Duodenal mucosa (tissue), 2 donors: Measurements from ENCODE around the gene TRIM71.

Experiments
- H3K27ac ChIP-seq: one replicate; pipeline ENCODE4 v1.7.0; 2013; ENCODE audit warnings: low read depth, low read length
- H3K27me3 ChIP-seq, 2 donors: one replicate each; pipeline ENCODE4 v1.7.0; 2013; ENCODE audit warnings: low read length in 2 of 2, control low read depth in 1 of 2; ENCODE audit not compliant: insufficient read depth in 2 of 2, control insufficient read depth in 1 of 2
- H3K36me3 ChIP-seq, 2 donors: one replicate each; pipeline ENCODE4 v1.7.0; 2013; ENCODE audit warnings: low read length in 2 of 2, control low read depth in 1 of 2; ENCODE audit not compliant: insufficient read depth in 2 of 2, control insufficient read depth in 1 of 2
- H3K4me1 ChIP-seq, 2 donors: one replicate each; pipeline ENCODE4 v1.7.0; 2013; ENCODE audit warnings: low read length in 2 of 2, control low read depth in 1 of 2; ENCODE audit not compliant: insufficient read depth in 2 of 2, control insufficient read depth in 1 of 2
- H3K4me3 ChIP-seq, 2 donors: one replicate each; pipeline ENCODE4 v1.7.0; 2013; ENCODE audit warnings: low read length in 2 of 2, low read depth in 1 of 2
- H3K9ac ChIP-seq, 2 donors: one replicate each; pipeline ENCODE4 v1.7.0; 2013; ENCODE audit warnings: low read length in 2 of 2, low read depth in 1 of 2
- H3K9me3 ChIP-seq, 2 donors: one replicate each; pipeline ENCODE4 v1.7.0; 2013; ENCODE audit warnings: low read length in 2 of 2, control low read depth in 1 of 2; ENCODE audit not compliant: control insufficient read depth in 1 of 2

The TRIM71 gene

GRCh38 chr3:32886296-32886695, 68.5 kb downstream of the TRIM71 start:
- Histone ChIP-seq H3K27me3 (no peaks in the 10 kb centered on the region), H3K9me3 (no peaks in the 10 kb centered on the region), H3K27ac (no peak overlapping the region), H3K4me3 (no peak overlapping the region), H3K9ac (no peak overlapping the region), H3K4me1 (peaks cover 4 to 31% of the 10 kb centered on the region in 2 donors), H3K36me3 (no peaks in the 10 kb centered on the region)

- peaks cover 4 to 31% of the 10 kb centered on the region in 2 donors for H3K4me1 ChIP-seq
- no peak overlapping the region for H3K4me3 ChIP-seq
- no peak overlapping the region for H3K27ac ChIP-seq
- H3K9ac ChIP-seq = no peak overlapping the region
- H3K36me3 ChIP-seq = no peaks in the 10 kb centered on the region
- H3K9me3 ChIP-seq = no peaks in the 10 kb centered on the region
- H3K27me3 ChIP-seq = no peaks in the 10 kb centered on the region
Observed at GRCh38 chr3:32886911-32887310, 69.1 kb downstream of the TRIM71 start.

GRCh38 chr3:32888739-32889138, 70.9 kb downstream of the TRIM71 start:
- no peak overlapping the region for H3K27ac ChIP-seq
- no peaks in the 10 kb centered on the region for H3K9me3 ChIP-seq
- peaks cover 4 to 29% of the 10 kb centered on the region in 2 donors for H3K4me1 ChIP-seq
- H3K27me3 ChIP-seq = no peaks in the 10 kb centered on the region
- no peaks in the 10 kb centered on the region for H3K36me3 ChIP-seq
- no peak overlapping the region for H3K4me3 ChIP-seq
- H3K9ac ChIP-seq = no peak overlapping the region

GRCh38 chr3:32890420-32891276, 72.9 kb downstream of the TRIM71 start:
- H3K4me1 ChIP-seq = peaks cover 4 to 11% of the 10 kb centered on the region in 2 donors
- H3K27me3 ChIP-seq = no peaks in the 10 kb centered on the region
- H3K9me3 ChIP-seq = no peaks in the 10 kb centered on the region
- no peak overlapping the region for H3K4me3 ChIP-seq
- H3K9ac ChIP-seq = no peak overlapping the region
- H3K36me3 ChIP-seq = no peaks in the 10 kb centered on the region
- no peak overlapping the region for H3K27ac ChIP-seq

GRCh38 chr3:32891365-32891764, 73.6 kb downstream of the TRIM71 start:
- no peaks in the 10 kb centered on the region for H3K9me3 ChIP-seq
- H3K27ac ChIP-seq = no peak overlapping the region
- H3K36me3 ChIP-seq = no peaks in the 10 kb centered on the region
- no peak overlapping the region for H3K4me3 ChIP-seq
- H3K4me1 ChIP-seq = peaks cover 2 to 4% of the 10 kb centered on the region in 2 donors
- no peak overlapping the region for H3K9ac ChIP-seq
- no peaks in the 10 kb centered on the region for H3K27me3 ChIP-seq

GRCh38 chr3:32892625-32893598, 75.1 kb downstream of the TRIM71 start:
- Histone ChIP-seq H3K9ac (no peak overlapping the region), H3K4me1 (no peaks in the 10 kb centered on the region), H3K27me3 (no peaks in the 10 kb centered on the region), H3K36me3 (no peaks in the 10 kb centered on the region), H3K4me3 (no peak overlapping the region), H3K9me3 (no peaks in the 10 kb centered on the region), H3K27ac (no peak overlapping the region)

GRCh38 chr3:32894977-32895376, 77.2 kb downstream of the TRIM71 start:
- H3K27ac ChIP-seq = no peak overlapping the region
- H3K4me1 ChIP-seq = no peaks in the 10 kb centered on the region
- H3K9ac ChIP-seq = no peak overlapping the region
- H3K9me3 ChIP-seq = no peaks in the 10 kb centered on the region
- H3K36me3 ChIP-seq = no peaks in the 10 kb centered on the region
- no peak overlapping the region for H3K4me3 ChIP-seq
- peaks cover under 1 to 8% of the 10 kb centered on the region in 2 donors for H3K27me3 ChIP-seq

GRCh38 chr3:32895701-32896100, 77.9 kb downstream of the TRIM71 start:
- Histone ChIP-seq H3K9me3 (no peaks in the 10 kb centered on the region), H3K4me3 (no peak overlapping the region), H3K9ac (no peak overlapping the region), H3K27me3 (peaks cover 4 to 8% of the 10 kb centered on the region in 2 donors), H3K36me3 (no peaks in the 10 kb centered on the region), H3K4me1 (no peaks in the 10 kb centered on the region), H3K27ac (no peak overlapping the region)

- Histone ChIP-seq H3K4me3 (no peak overlapping the region), H3K27me3 (peaks cover 4 to 8% of the 10 kb centered on the region in 2 donors), H3K27ac (no peak overlapping the region), H3K36me3 (no peaks in the 10 kb centered on the region), H3K9ac (no peak overlapping the region), H3K4me1 (no peaks in the 10 kb centered on the region), H3K9me3 (no peaks in the 10 kb centered on the region)
Observed at GRCh38 chr3:32896143-32896542, 78.3 kb downstream of the TRIM71 start.
